ENCODE results near the gene SDC3.

Gene SDC3

GRCh38 chr1:30847358-30847972, 61.1 kb downstream of the SDC3 start:
- Mint-ChIP-seq H3K9me3 (no peaks in the 10 kb centered on the region), H3K27me3 (ENCODE audit: low read depth) (peaks cover 56% of the 10 kb centered on the region), H3K4me1 (peaks cover 5% of the 10 kb centered on the region), H3K4me3 (no peak overlapping the region), H3K36me3 (ENCODE audit: low read depth) (no peaks in the 10 kb centered on the region), H3K27ac (no peak overlapping the region)
- TF ChIP-seq CTCF (IDR thresholded peaks at IDR 0.05; ENCODE audit: unreplicated experiment in 3 of 3), result no peak

DNA sequence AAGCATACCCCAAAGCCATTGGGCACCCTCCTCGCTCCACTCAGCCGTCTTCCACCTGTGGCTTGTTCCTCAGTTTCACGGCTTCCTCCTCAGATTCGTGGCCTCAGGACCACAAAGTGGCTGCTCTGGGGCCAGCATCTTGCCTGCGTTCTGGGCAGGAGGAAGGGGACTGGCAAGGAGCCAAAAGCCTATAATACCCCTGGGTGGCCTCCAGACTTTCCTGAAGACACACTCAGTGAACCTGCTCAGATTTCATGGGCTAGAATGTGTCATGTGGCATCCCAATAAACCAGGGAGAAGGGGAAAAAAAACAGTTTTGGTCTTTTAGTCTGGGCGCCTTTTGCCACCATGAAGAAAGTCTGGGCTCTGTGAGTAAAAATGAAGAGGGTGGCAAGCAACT, 62.0 kb downstream of the SDC3 start:
- no peaks in the 10 kb centered on the region for H3K9me3 Mint-ChIP-seq
- no peak overlapping the region for H3K4me3 Mint-ChIP-seq
- no peaks in the 10 kb centered on the region for H3K36me3 Mint-ChIP-seq (ENCODE audit: low read depth)
- H3K27me3 Mint-ChIP-seq (ENCODE audit: low read depth), result peaks cover 64% of the 10 kb centered on the region
- no peak overlapping the region for H3K27ac Mint-ChIP-seq
- peaks cover 12% of the 10 kb centered on the region for H3K4me1 Mint-ChIP-seq
- no peak for TF ChIP-seq CTCF (IDR thresholded peaks at IDR 0.05; ENCODE audit: unreplicated experiment in 3 of 3)

- H3K27ac Mint-ChIP-seq, result no peak overlapping the region
- no peaks in the 10 kb centered on the region for H3K9me3 Mint-ChIP-seq
- no peak overlapping the region for H3K4me3 Mint-ChIP-seq
- H3K27me3 Mint-ChIP-seq (ENCODE audit: low read depth), result peaks cover 71% of the 10 kb centered on the region
- TF ChIP-seq CTCF (IDR thresholded peaks at IDR 0.05; ENCODE audit: unreplicated experiment in 3 of 3), result no peak
- H3K36me3 Mint-ChIP-seq (ENCODE audit: low read depth), result no peaks in the 10 kb centered on the region
- H3K4me1 Mint-ChIP-seq, result peaks cover 19% of the 10 kb centered on the region
Measured at GRCh38 chr1:30845904-30846290, 62.7 kb downstream of the SDC3 start.

DNA sequence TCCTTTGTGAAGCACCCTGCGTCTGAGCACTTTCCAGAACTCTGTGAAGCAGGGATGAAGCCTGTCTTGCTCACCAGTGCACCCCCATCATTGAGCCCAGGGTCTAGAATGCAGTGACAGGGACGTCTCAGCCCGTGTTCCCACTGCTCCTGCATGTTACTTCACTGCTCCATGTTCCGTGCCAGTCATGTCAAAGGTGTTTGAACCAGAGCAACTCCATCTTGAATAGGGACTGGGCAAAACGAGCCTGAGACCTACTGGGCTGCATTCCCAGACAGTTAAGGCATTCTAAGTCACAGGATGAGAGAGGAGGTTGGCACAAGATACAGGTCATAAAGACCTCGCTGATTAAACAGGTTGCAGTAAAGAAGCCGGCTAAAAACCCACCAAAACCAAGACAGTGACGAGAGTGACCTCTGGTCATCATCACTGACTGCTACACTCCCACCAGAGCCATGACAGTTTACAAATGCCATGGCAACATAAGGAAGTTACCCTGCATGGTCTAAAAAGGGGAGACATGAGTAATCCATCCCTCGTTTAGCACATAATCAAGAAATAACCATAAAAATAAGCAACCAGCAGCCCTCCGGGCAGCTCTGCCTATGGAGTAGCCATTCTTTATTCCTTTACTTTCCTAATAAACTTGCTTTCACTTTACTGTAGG, 63.2 kb downstream of the SDC3 start:
- H3K4me3 Mint-ChIP-seq, result no peak overlapping the region
- no peaks in the 10 kb centered on the region for H3K9me3 Mint-ChIP-seq
- H3K27me3 Mint-ChIP-seq (ENCODE audit: low read depth), result peaks cover 76% of the 10 kb centered on the region
- H3K27ac Mint-ChIP-seq, result no peak overlapping the region
- H3K36me3 Mint-ChIP-seq (ENCODE audit: low read depth), result no peaks in the 10 kb centered on the region
- TF ChIP-seq CTCF (IDR thresholded peaks at IDR 0.05; ENCODE audit: unreplicated experiment in 3 of 3), result no peak
- H3K4me1 Mint-ChIP-seq, result peaks cover 19% of the 10 kb centered on the region

DNA sequence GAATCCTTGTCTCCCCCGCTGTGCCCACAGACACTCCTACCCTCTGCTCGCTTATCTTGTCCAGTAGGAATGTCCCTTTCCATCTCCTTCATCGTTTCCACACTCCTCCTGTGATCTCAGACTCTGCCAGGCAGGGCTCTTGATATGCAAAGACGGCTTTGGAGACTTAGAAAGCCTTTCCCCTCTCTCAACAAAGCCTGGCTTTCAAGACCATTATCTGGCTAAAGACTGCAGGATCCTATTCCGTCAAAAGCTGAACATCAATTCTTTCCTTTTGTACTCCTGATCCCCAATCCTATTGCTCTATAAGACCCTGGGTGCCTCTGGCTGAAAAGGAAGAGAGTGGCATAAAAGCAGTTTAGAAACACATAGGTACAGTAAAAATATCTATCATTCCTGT, 63.9 kb downstream of the SDC3 start:
- Mint-ChIP-seq H3K27ac (no peak overlapping the region), H3K9me3 (no peaks in the 10 kb centered on the region), H3K4me3 (no peak overlapping the region), H3K4me1 (peaks cover 19% of the 10 kb centered on the region), H3K27me3 (ENCODE audit: low read depth) (peaks cover 81% of the 10 kb centered on the region), H3K36me3 (ENCODE audit: low read depth) (no peaks in the 10 kb centered on the region)
- TF ChIP-seq CTCF (IDR thresholded peaks at IDR 0.05; ENCODE audit: unreplicated experiment in 3 of 3), result no peak

Measured in nephron (organoid).